Adrenal gland (tissue), 5 donors: ENCODE results near the gene UBE2B.
"Not testable (repeated sequence)": the region's sequence is repeated elsewhere in the genome, so short reads cannot be mapped to it uniquely, and the experiment has no call there.

Experiments
- CTCF ChIP-seq, 6 experiments: fragments of 450-650 bp in 4 of 6; fragments of 200-600 bp in 2 of 6; sonication (generic) in 1 of 6; IDR thresholded peaks; 1 replicate in 5 of 6; 2 replicates in 1 of 6; pipeline versions ENCODE4 v1.5.1 to v1.8.0; 2016 to 2021; ENCODE audit warnings: antibody characterized with exemption in 6 of 6, mild to moderate bottlenecking in 2 of 6, moderate library complexity in 1 of 6
- POLR2A ChIP-seq, 2 donors: fragments of 450-650 bp; IDR thresholded peaks; one replicate each; pipeline ENCODE4 v1.6.1; 2017; ENCODE audit warnings: antibody characterized with exemption in 2 of 2, mild to moderate bottlenecking in 2 of 2, moderate library complexity in 1 of 2
- donor health status: DM: no; HTN: no; CAD: no.

DNA sequence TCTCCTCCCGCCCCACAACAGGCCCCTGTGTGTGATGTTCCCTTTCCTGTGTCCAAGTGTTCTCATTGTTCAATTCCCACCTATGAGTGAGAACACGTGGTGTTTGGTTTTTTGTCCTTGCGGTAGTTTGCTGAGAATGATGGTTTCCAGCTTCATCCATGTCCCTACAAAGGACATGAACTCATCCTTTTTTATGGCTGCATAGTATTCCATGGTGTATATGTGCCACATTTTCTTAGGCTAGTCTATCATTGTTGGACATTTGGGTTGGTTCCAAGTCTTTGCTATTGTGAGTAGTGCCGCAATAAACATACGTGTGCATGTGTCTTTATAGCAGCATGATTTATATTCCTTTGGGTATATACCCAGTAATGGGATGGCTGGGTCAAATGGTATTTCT, 2.3 kb downstream of the UBE2B start:
- not testable (repeated sequence) for TF ChIP-seq POLR2A, CTCF (IDR thresholded peaks at IDR 0.05)
